HepG2 (cell line): Measurements from ENCODE around the gene EXOC3. TPM values are rescaled to one million over a fixed set of nuclear protein-coding genes. Genes with fewer than 3 reads are reported as not detected.

ENCODE experiments used
- ATAC-seq: fragments of 200-7000 bp; cut with Tn5 transposase; 3 replicates; pipeline ENCODE4 v1.9.1; 2020; ENCODE audit warnings: mild to moderate bottlenecking, moderate library complexity
- BruUV-seq: library from RNA; stranded (reverse); fragments of 400-500 nt; replicated peaks from 2 replicates; lab custom pipeline; 2021; lab: Mats Ljungman, UMichigan
- CTCF ChIA-PET: fragments of 300-600 bp; formaldehyde crosslinking; extraction: SDS; loops from one replicate; lab custom pipeline; 2021; ENCODE audit warnings: low total read pairs, inconsistent platforms, low intra/inter-chr PET ratio; lab: Yijun Ruan, JAX
- POLR2A ChIA-PET: fragments of 350-600 bp; sonication (Branson Sonifier 250); formaldehyde crosslinking; loops from one replicate; lab custom pipeline; 2020; ENCODE audit warnings: antibody characterized with exemption, inconsistent platforms; lab: Yijun Ruan, JAX
- DNase-seq: peaks from one replicate; pipeline ENCODE4 v3.0.0-alpha.2; 2015; ENCODE audit warnings: low spot score
- FAIRE-seq: peaks from 3 replicates; lab custom pipeline; 2011; peaks lifted over from hg19 to GRCh38; lab: Jason Lieb, UNC
- H2AFZ ChIP-seq: one replicate; pipeline ENCODE4 v1.6.1; 2011; ENCODE audit warnings: low read length, inconsistent platforms
- H3K27ac ChIP-seq: fragments of 300-600 bp; 3 replicates; pipeline ENCODE4 v1.8.0; 2011; ENCODE audit warnings: mixed run types, mild to moderate bottlenecking, mixed read lengths, low read length, inconsistent platforms; ENCODE audit not compliant: insufficient read depth; ENCODE audit errors: extremely low read length
- H3K27me3 ChIP-seq, 2 experiments: fragments of 200-600 bp in 1 of 2; 2 replicates in 1 of 2; 3 replicates in 1 of 2; pipeline versions ENCODE4 v1.6.0 to v1.8.0; 2011; ENCODE audit warnings: low read length in 2 of 2, mild to moderate bottlenecking in 2 of 2, moderate library complexity in 2 of 2, inconsistent platforms in 1 of 2; ENCODE audit not compliant: insufficient read depth in 2 of 2, control insufficient read depth in 1 of 2
- H3K36me3 ChIP-seq, 2 experiments: fragments of 200-600 bp in 1 of 2; replicated peaks in 1 of 2; 2 replicates in 1 of 2; 3 replicates in 1 of 2; pipeline versions ENCODE4 v1.5.1 to v1.8.0; 2011; ENCODE audit warnings: low read length in 2 of 2, inconsistent platforms in 1 of 2; ENCODE audit not compliant: insufficient read depth in 2 of 2, control insufficient read depth in 1 of 2
- H3K4me1 ChIP-seq: 2 replicates; pipeline ENCODE4 v1.5.1; 2012; ENCODE audit warnings: low read length, inconsistent platforms; ENCODE audit not compliant: insufficient read depth
- H3K4me2 ChIP-seq: 2 replicates; pipeline ENCODE4 v1.6.0; 2011; ENCODE audit warnings: low read depth, low read length, inconsistent platforms
- H3K4me3 ChIP-seq, 3 experiments: fragments of 200-600 bp in 1 of 3; sonication (generic), shearing (Covaris generic) in 1 of 3; replicated peaks in 1 of 3; 2 replicates each; pipeline ENCODE4 v1.5.1; 2011 to 2016; ENCODE audit warnings: low read length in 3 of 3, inconsistent platforms in 2 of 3, low read depth in 2 of 3, mild to moderate bottlenecking in 2 of 3, control low read depth in 1 of 3, mixed read lengths in 1 of 3; ENCODE audit not compliant: insufficient read depth in 1 of 3
- H3K79me2 ChIP-seq: one replicate; pipeline ENCODE4 v1.6.1; 2011; ENCODE audit warnings: low read length, inconsistent platforms; ENCODE audit not compliant: insufficient read depth
- H3K9ac ChIP-seq: 2 replicates; pipeline ENCODE4 v1.6.0; 2011; ENCODE audit warnings: mild to moderate bottlenecking, low read depth, low read length, inconsistent platforms; ENCODE audit not compliant: insufficient read depth
- H3K9me3 ChIP-seq: 2 replicates; pipeline ENCODE4 v1.5.1; 2012; ENCODE audit warnings: mild to moderate bottlenecking, low read length
- H4K20me1 ChIP-seq: 2 replicates; pipeline ENCODE4 v1.6.0; 2011; ENCODE audit warnings: inconsistent platforms, mild to moderate bottlenecking, low read length, moderate library complexity; ENCODE audit not compliant: insufficient read depth
- FOXM1 ChIP-seq: sonication (generic); formaldehyde crosslinking; IDR thresholded peaks from 2 replicates; pipeline ENCODE4 v1.5.0; 2020; ENCODE audit warnings: missing genetic modification reagents
- NONO ChIP-seq, 2 experiments: fragments of 450-650 bp in 1 of 2; sonication (generic) in 1 of 2; formaldehyde crosslinking in 1 of 2; IDR thresholded peaks in 1 of 2; conservative IDR thresholded peaks in 1 of 2; 2 replicates each; pipeline versions ENCODE4 v1.6.1 to v1.8.0; 2017 to 2022; ENCODE audit warnings: mild to moderate bottlenecking in 1 of 2, missing genetic modification reagents in 1 of 2, moderate library complexity in 1 of 2
- ZNF326 ChIP-seq: sonication (generic); formaldehyde crosslinking; IDR thresholded peaks from 2 replicates; pipeline ENCODE4 v1.4.0; 2020; ENCODE audit warnings: missing genetic modification reagents, borderline replicate concordance
- ZNF484 ChIP-seq: sonication (generic); formaldehyde crosslinking; IDR thresholded peaks from 2 replicates; pipeline ENCODE4 v1.5.1; 2020; ENCODE audit warnings: mild to moderate bottlenecking, low read depth, missing genetic modification reagents, borderline replicate concordance
- WGBS: methylation state at CpG from one replicate; pipeline ENCODE4 v1.1.6; 2017; ENCODE audit warnings: low lambda C conversion rate; 5-methylcytosine and 5-hydroxymethylcytosine counted together
- in situ Hi-C: cut with HindIII; loops from 2 replicates; pipeline ENCODE4 v1.10.0; 2017; ENCODE audit warnings: low pct_unique_long_range_greater_than_20kb; ENCODE audit not compliant: extremely low pct_ligation_motif_present
- intact Hi-C: fragments of 100-400 bp; cut with micrococcal nuclease; formaldehyde crosslinking; loops from one replicate; pipeline ENCODE4 v1.10.0; 2022; ENCODE audit not compliant: unreplicated experiment
- polyA plus RNA-seq, 8 experiments: library from polyadenylated mRNA; depleted of rRNA in 3 of 8; stranded (reverse) in 7 of 8; unstranded in 1 of 8; fragments of >200 nt; fragmentation: Illumina TruSeq in 4 of 8; extraction: Trizol in 4 of 8; gene quantifications; 2 replicates each; pipeline versions ENCODE4 v1.2.1 to v1.2.3, GENCODE V29; 2011 to 2016; ENCODE audit warnings: low read depth in 4 of 8, missing spikeins in 1 of 8, mixed read lengths in 1 of 8; ENCODE audit not compliant: insufficient read depth in 1 of 8
- total RNA-seq, 5 experiments: library from RNA; depleted of rRNA; stranded (reverse); fragments of >200 nt; fragmentation: Illumina TruSeq; extraction: Trizol; gene quantifications; 2 replicates each; pipeline ENCODE4 v1.2.3, GENCODE V29; 2016; ENCODE audit warnings: low read depth in 1 of 5
- TF ChIP-seq, protein P1 (sequence below): sonication (generic); formaldehyde crosslinking; IDR thresholded peaks from 2 replicates; pipeline ENCODE4 v1.4.0; 2020; ENCODE audit warnings: missing genetic modification reagents
- TF ChIP-seq, protein P2 (sequence below): sonication (generic); formaldehyde crosslinking; IDR thresholded peaks from 2 replicates; pipeline ENCODE4 v1.9.0; 2021; ENCODE audit warnings: missing genetic modification reagents, borderline replicate concordance

Gene EXOC3
- total and polyA plus RNA-seq, 2 of the 13 experiments (the other 11 are each of a cell fraction or from before 2014, with no cell fraction given) = 9.2 to 20.5 TPM

DNA sequence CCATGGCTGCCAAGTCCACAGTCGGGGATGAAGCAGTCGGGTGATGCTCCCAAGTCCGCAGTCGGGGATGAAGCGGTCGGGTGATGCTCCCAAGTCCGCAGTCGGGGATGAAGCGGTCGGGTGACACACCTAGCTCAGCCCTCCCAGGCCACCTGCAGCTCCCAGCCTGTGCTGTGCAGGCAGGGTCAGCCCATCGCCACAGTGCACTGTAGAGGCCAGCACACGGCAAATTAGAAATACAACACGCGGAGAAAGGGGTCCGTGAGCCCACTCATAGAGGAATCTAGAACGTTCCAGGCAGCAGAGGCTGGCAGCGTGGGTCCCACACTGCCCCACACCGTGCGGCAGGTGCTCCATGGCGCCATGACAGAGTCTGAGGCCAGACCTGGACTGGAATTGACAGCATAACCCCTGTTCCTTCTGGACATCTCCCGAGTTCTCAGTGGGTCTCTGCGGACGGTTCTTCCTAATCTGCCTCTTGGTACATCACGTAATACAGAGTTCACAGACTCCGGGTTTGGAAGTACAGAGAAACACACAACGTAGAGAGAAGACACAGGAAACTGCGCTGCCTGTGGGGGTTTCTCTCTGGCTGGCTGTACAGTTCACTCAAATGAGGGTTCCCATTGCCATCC is 7.7 kb upstream of the EXOC3 start:
- Histone ChIP-seq H3K4me2 (no peak overlapping the region), H3K27ac (no peak overlapping the region), H3K79me2 (no peaks in the 10 kb centered on the region), H3K9ac (no peak overlapping the region), H3K4me3 (no peak overlapping the region), H3K4me1 (peaks cover 10% of the 10 kb centered on the region), H3K27me3 (peaks cover 0 to 8% of the 10 kb centered on the region in 2 experiments; a peak in 2 of 5 replicates), H4K20me1 (no peaks in the 10 kb centered on the region), H3K9me3 (no peaks in the 10 kb centered on the region), H3K36me3 (no peaks in the 10 kb centered on the region), H2AFZ (no peak overlapping the region)
- in situ Hi-C loops (loop anchor here (5.0 kb wide), 1 partner anchor 118 kb away; no protein-coding TSS in a partner anchor), intact Hi-C loops (no loop called here)
- FAIRE-seq (no peak), ATAC-seq (no peak), DNase-seq (no peak)
- POLR2A ChIA-PET = no interaction called here
- no TSS peak for BruUV-seq
- 66% methylated on average over 16 of the region's 27 CpGs for WGBS
- TF ChIP-seq, protein P1, sequence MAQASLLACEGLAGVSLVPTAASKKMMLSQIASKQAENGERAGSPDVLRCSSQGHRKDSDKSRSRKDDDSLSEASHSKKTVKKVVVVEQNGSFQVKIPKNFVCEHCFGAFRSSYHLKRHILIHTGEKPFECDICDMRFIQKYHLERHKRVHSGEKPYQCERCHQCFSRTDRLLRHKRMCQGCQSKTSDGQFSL = no peak
- TF ChIP-seq NONO (IDR thresholded peaks at IDR 0.05) (no peak), NONO (CRISPR knock-in tag; conservative IDR thresholded peaks at IDR 0.05) (no peak), ZNF484 (CRISPR knock-in tag) (no peak), FOXM1 (CRISPR knock-in tag) (no peak), ZNF326 (CRISPR knock-in tag) (no peak)
- TF ChIP-seq, protein P2, sequence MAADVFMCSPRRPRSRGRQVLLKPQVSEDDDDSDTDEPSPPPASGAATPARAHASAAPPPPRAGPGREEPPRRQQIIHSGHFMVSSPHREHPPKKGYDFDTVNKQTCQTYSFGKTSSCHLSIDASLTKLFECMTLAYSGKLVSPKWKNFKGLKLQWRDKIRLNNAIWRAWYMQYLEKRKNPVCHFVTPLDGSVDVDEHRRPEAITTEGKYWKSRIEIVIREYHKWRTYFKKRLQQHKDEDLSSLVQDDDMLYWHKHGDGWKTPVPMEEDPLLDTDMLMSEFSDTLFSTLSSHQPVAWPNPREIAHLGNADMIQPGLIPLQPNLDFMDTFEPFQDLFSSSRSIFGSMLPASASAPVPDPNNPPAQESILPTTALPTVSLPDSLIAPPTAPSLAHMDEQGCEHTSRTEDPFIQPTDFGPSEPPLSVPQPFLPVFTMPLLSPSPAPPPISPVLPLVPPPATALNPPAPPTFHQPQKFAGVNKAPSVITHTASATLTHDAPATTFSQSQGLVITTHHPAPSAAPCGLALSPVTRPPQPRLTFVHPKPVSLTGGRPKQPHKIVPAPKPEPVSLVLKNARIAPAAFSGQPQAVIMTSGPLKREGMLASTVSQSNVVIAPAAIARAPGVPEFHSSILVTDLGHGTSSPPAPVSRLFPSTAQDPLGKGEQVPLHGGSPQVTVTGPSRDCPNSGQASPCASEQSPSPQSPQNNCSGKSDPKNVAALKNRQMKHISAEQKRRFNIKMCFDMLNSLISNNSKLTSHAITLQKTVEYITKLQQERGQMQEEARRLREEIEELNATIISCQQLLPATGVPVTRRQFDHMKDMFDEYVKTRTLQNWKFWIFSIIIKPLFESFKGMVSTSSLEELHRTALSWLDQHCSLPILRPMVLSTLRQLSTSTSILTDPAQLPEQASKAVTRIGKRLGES (CRISPR knock-in tag) = no peak
- CTCF ChIA-PET = no interaction called here
